ENCODE measurements around the gene CABCOCO1. TPM values are rescaled to one million over a fixed set of nuclear protein-coding genes. Genes with fewer than 3 reads are reported as not detected.

The CABCOCO1 gene
- total RNA-seq, 4 donors from 2014 or later = 0.45 to 0.54 TPM; not detected in 2

- intact Hi-C loops (cut with DNase I) = no loop called here
- TF ChIP-seq POLR2A (IDR thresholded peaks at IDR 0.05) (no peak), CTCF (IDR thresholded peaks at IDR 0.05) (no peak)
- 81 to 95% methylated on average over 3 of the region's 3 CpGs for WGBS, 2 donors
- Histone ChIP-seq H3K9me3 (no peaks in the 10 kb centered on the region), H3K27me3 (no peaks in the 10 kb centered on the region), H3K4me1 (peaks cover 20 to 21% of the 10 kb centered on the region in 2 donors), H3K36me3 (no peaks in the 10 kb centered on the region), H3K4me3 (replicated peaks in 1 of 3) (no peak overlapping the region), H3K27ac (no peak overlapping the region)
- no peak for DNase-seq
Observed at GRCh38 chr10:61795551-61795950, 132.8 kb downstream of the CABCOCO1 start.

- no peaks in the 10 kb centered on the region for H3K27me3 ChIP-seq
- 97 to 100% methylated on average over 1 of the region's 1 CpG for WGBS, 2 donors
- H3K4me3 ChIP-seq (replicated peaks in 1 of 3) = no peak overlapping the region
- peaks cover 20 to 21% of the 10 kb centered on the region in 2 donors for H3K4me1 ChIP-seq
- no peaks in the 10 kb centered on the region for H3K9me3 ChIP-seq
- TF ChIP-seq POLR2A (IDR thresholded peaks at IDR 0.05) (no peak), CTCF (IDR thresholded peaks at IDR 0.05) (no peak)
- DNase-seq = no peak
- no peaks in the 10 kb centered on the region for H3K36me3 ChIP-seq
- no peak overlapping the region for H3K27ac ChIP-seq
- intact Hi-C loops (cut with DNase I) = no loop called here
Observed at GRCh38 chr10:61796785-61797184, 134.1 kb downstream of the CABCOCO1 start.

GRCh38 chr10:61797304-61798153 lies 134.8 kb downstream of the CABCOCO1 start:
- Histone ChIP-seq H3K4me1 (peaks cover 17 to 20% of the 10 kb centered on the region in 2 donors), H3K4me3 (replicated peaks in 1 of 3) (no peak overlapping the region), H3K36me3 (no peaks in the 10 kb centered on the region), H3K27ac (no peak overlapping the region), H3K27me3 (no peaks in the 10 kb centered on the region), H3K9me3 (no peaks in the 10 kb centered on the region)
- intact Hi-C loops (cut with DNase I) = no loop called here
- DNase-seq = no peak
- TF ChIP-seq CTCF (IDR thresholded peaks at IDR 0.05) = no peak
- TF ChIP-seq POLR2A (IDR thresholded peaks at IDR 0.05) = no peak
- WGBS, 2 donors = 88 to 92% methylated on average over 17 of the region's 17 CpGs

- intact Hi-C loops (cut with DNase I) = no loop called here
Observed at GRCh38 chr10:61798713-61799112, 136.0 kb downstream of the CABCOCO1 start.

More at GRCh38 chr10:61798713-61799112, 136.0 kb downstream of the CABCOCO1 start:
- no peak overlapping the region for H3K27ac ChIP-seq
- no peaks in the 10 kb centered on the region for H3K27me3 ChIP-seq
- no peak overlapping the region for H3K4me3 ChIP-seq (replicated peaks in 1 of 3)
- H3K4me1 ChIP-seq = peaks cover 10 to 14% of the 10 kb centered on the region in 2 donors
- H3K9me3 ChIP-seq = no peaks in the 10 kb centered on the region
- no peaks in the 10 kb centered on the region for H3K36me3 ChIP-seq
- TF ChIP-seq POLR2A (IDR thresholded peaks at IDR 0.05) (no peak), CTCF (IDR thresholded peaks at IDR 0.05) (no peak)
- DNase-seq = no peak

Data from thyroid gland (tissue), 4 donors.